ENCODE data around the gene NPHS1. TPM values are rescaled to one million over a fixed set of nuclear protein-coding genes. Genes with fewer than 3 reads are reported as not detected.

NPHS1 gene
- total RNA-seq, 4 donors from 2014 or later, result not detected

DNA sequence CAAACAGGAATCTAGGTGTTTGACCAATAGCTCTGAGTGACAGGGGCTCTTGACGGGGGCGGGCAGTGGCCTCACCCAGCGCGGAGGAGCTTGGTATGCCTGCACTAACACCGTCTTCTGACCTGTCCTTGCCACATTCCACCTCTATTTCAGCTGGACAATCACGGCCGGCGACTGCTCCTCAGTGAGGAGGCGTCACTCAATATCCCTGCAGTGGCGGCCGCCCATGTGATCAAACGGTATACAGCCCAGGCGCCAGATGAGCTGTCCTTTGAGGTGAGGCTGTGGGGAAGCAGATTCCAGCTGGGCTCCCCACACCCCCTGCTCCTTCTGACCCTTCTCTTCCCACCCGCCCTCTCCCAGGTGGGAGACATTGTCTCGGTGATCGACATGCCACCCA, 72.2 kb downstream of the NPHS1 start:
- in situ Hi-C loops (cut with MboI; ENCODE audit: low pct_ligation_motif_present in 1 of 4, low pct_unique_long_range_greater_than_20kb in 1 of 4, low sequenced_read_pairs in 3 of 4), result no loop called here
- DNase-seq, result no peak
- Histone ChIP-seq H3K4me1 (peaks cover 4 to 8% (median 7%) of the 10 kb centered on the region in 4 donors), H3K27ac (no peak overlapping the region), H3K36me3 (no peaks in the 10 kb centered on the region), H3K27me3 (no peaks in the 10 kb centered on the region), H3K4me3 (no peak overlapping the region), H3K9me3 (no peaks in the 10 kb centered on the region)
- TF ChIP-seq EP300 (IDR thresholded peaks at IDR 0.05; ENCODE audit: low read depth) (no peak), POLR2AphosphoS5 (IDR thresholded peaks at IDR 0.05) (no peak), POLR2A (IDR thresholded peaks at IDR 0.05) (no peak)
- TF ChIP-seq, protein P1, sequence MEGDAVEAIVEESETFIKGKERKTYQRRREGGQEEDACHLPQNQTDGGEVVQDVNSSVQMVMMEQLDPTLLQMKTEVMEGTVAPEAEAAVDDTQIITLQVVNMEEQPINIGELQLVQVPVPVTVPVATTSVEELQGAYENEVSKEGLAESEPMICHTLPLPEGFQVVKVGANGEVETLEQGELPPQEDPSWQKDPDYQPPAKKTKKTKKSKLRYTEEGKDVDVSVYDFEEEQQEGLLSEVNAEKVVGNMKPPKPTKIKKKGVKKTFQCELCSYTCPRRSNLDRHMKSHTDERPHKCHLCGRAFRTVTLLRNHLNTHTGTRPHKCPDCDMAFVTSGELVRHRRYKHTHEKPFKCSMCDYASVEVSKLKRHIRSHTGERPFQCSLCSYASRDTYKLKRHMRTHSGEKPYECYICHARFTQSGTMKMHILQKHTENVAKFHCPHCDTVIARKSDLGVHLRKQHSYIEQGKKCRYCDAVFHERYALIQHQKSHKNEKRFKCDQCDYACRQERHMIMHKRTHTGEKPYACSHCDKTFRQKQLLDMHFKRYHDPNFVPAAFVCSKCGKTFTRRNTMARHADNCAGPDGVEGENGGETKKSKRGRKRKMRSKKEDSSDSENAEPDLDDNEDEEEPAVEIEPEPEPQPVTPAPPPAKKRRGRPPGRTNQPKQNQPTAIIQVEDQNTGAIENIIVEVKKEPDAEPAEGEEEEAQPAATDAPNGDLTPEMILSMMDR (IDR thresholded peaks at IDR 0.05), result no peak
- intact Hi-C loops (cut with DNase I; ENCODE audit: low total_unique reads), result no loop called here
- 94% methylated on average over 6 to 16 of the region's 16 CpGs for WGBS, 2 donors (ENCODE audit: low coverage in 1 of 2)

DNA sequence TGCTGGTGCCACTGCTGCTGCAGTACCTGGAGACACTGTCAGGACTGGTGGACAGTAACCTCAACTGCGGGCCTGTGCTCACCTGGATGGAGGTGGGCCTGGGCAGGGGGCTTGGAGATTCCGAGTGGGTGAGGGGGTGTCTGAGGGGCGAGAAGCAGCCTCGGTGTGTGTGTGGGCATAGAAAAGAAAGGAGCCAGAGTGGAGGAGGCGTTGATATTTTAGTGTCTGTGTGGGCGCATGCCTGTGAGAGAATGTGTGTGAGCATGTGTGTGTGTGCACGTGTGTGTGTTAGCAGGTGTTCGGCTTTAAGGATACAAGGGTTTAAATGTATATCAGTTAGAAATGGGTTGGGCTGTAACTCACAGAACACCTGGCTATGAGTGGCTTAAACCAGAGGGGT, 73.3 kb downstream of the NPHS1 start:
- Histone ChIP-seq H3K9me3 (no peaks in the 10 kb centered on the region), H3K4me3 (no peak overlapping the region), H3K27me3 (no peaks in the 10 kb centered on the region), H3K4me1 (peaks cover 4 to 15% (median 13%) of the 10 kb centered on the region in 4 donors), H3K27ac (no peak overlapping the region), H3K36me3 (no peaks in the 10 kb centered on the region)
- intact Hi-C loops (cut with DNase I; ENCODE audit: low total_unique reads) (no loop called here), in situ Hi-C loops (cut with MboI; ENCODE audit: low pct_ligation_motif_present in 1 of 4, low pct_unique_long_range_greater_than_20kb in 1 of 4, low sequenced_read_pairs in 3 of 4) (no loop called here)
- WGBS, 2 donors (ENCODE audit: low coverage in 1 of 2), result 78 to 91% methylated on average over 5 to 8 of the region's 8 CpGs
- DNase-seq, result no peak
- TF ChIP-seq POLR2A (IDR thresholded peaks at IDR 0.05) (no peak), POLR2AphosphoS5 (IDR thresholded peaks at IDR 0.05) (no peak), EP300 (IDR thresholded peaks at IDR 0.05; ENCODE audit: low read depth) (no peak)
- TF ChIP-seq, protein P1 (IDR thresholded peaks at IDR 0.05), result no peak

DNA sequence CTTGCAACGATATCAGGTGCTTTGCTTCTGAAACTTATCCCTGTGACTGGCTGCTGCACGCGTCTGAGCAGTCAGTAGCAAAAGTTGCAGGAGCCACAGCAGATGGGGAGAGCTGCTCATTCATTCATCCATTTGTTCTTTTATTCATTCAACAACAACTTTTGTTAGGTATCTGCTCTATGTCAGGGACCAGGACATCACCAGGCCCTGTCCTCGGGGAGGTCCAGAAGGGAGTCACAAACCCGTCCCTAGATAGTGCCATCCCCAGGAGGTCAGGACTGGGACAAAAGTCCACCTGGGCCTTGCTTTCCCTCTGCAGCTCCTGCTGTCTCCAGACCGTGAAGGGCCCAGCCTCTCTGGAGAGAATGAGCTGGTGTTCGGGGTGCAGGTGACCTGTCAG, 74.3 kb downstream of the NPHS1 start:
- 87% methylated on average over 7 of the region's 7 CpGs; no CpG with 5 or more reads in 1 of the 2 donors for WGBS, 2 donors (ENCODE audit: low coverage in 1 of 2)
- H3K36me3 ChIP-seq, result no peaks in the 10 kb centered on the region
- H3K4me1 ChIP-seq, result peaks cover 4 to 15% (median 13%) of the 10 kb centered on the region in 4 donors
- no peak overlapping the region for H3K4me3 ChIP-seq
- DNase-seq, result no peak
- TF ChIP-seq POLR2A (IDR thresholded peaks at IDR 0.05) (no peak), EP300 (IDR thresholded peaks at IDR 0.05; ENCODE audit: low read depth) (no peak), POLR2AphosphoS5 (IDR thresholded peaks at IDR 0.05) (no peak)
- TF ChIP-seq, protein P1 (IDR thresholded peaks at IDR 0.05), result no peak
- no peak overlapping the region for H3K27ac ChIP-seq
- no peaks in the 10 kb centered on the region for H3K27me3 ChIP-seq
- in situ Hi-C loops (cut with MboI; ENCODE audit: low pct_ligation_motif_present in 1 of 4, low pct_unique_long_range_greater_than_20kb in 1 of 4, low sequenced_read_pairs in 3 of 4) (no loop called here), intact Hi-C loops (cut with DNase I; ENCODE audit: low total_unique reads) (no loop called here)
- H3K9me3 ChIP-seq, result no peaks in the 10 kb centered on the region

DNA sequence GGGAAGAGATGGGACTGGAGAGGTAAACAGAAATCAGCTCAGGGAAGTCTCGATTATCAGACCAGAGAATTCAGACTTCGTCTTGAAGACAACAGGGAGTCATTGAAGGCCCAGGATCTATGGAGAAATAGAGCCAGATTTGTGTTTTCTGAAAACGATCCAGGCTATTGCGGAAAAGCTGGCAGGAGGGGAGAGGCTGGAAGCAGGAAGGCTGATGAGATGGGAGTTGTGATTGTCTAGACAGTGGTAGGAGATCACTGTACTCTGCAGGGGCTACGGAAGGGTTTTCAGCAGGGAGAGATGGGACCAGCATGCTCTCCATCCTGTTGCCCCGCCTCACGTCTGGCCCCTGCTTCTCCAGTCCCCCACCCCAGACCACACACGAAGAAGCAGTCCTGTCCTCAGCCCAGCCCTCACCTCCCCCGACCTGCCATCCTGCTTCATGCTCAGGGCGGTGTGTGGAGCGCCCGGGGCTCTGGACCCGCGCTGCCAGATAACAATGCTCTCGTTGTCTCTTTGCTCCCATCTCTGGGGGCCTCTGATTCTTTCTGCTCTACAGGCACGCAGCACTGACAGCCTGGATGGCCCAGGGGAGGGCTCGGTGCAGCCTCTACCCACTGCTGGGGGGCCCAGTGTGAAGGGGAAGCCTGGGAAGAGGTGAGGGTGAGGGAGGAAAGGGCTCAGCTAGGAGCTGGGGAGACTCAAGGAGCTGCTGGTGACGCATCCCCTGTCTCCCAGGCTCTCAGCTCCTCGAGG, 75.0 kb downstream of the NPHS1 start:
- H3K27ac ChIP-seq, result no peak overlapping the region
- TF ChIP-seq, protein P1 (IDR thresholded peaks at IDR 0.05), result no peak
- no peak for TF ChIP-seq POLR2AphosphoS5 (IDR thresholded peaks at IDR 0.05)
- no peak for TF ChIP-seq EP300 (IDR thresholded peaks at IDR 0.05; ENCODE audit: low read depth)
- TF ChIP-seq POLR2A (IDR thresholded peaks at IDR 0.05), result no peak
- no peaks in the 10 kb centered on the region for H3K27me3 ChIP-seq
- in situ Hi-C loops (cut with MboI; ENCODE audit: low pct_ligation_motif_present in 1 of 4, low pct_unique_long_range_greater_than_20kb in 1 of 4, low sequenced_read_pairs in 3 of 4), result no loop called here
- no peak overlapping the region for H3K4me3 ChIP-seq
- no peaks in the 10 kb centered on the region for H3K36me3 ChIP-seq
- no peak for DNase-seq
- intact Hi-C loops (cut with DNase I; ENCODE audit: low total_unique reads), result no loop called here
- H3K4me1 ChIP-seq, result peaks cover 4 to 15% (median 13%) of the 10 kb centered on the region in 4 donors
- no peaks in the 10 kb centered on the region for H3K9me3 ChIP-seq
- 71% methylated on average over 19 of the region's 19 CpGs; no CpG with 5 or more reads in 1 of the 2 donors for WGBS, 2 donors (ENCODE audit: low coverage in 1 of 2)
